PC-3 (cell line): ENCODE measurements around the gene HOXB13. TPM values are rescaled to one million over a fixed set of nuclear protein-coding genes. Genes with fewer than 3 reads are reported as not detected.

Source experiments
- ATAC-seq: fragments of 200-7000 bp; cut with Tn5 transposase; 2 replicates; pipeline ENCODE4 v1.9.1; 2020; ENCODE audit warnings: mild to moderate bottlenecking, moderate library complexity
- BruUV-seq: library from RNA; stranded (reverse); fragments of 400-500 nt; replicated peaks from 2 replicates; lab custom pipeline; 2021; lab: Mats Ljungman, UMichigan
- CTCF ChIA-PET: fragments of 300-600 bp; sonication (Branson Sonifier 250); formaldehyde crosslinking; loops from one replicate; lab custom pipeline; 2022; ENCODE audit warnings: antibody characterized with exemption; lab: Charles Lee
- POLR2A ChIA-PET: fragments of 300-600 bp; sonication (Branson Sonifier 250); formaldehyde crosslinking; loops from one replicate; lab custom pipeline; 2022; ENCODE audit warnings: antibody characterized with exemption; ENCODE audit not compliant: unreplicated experiment; lab: Charles Lee
- DNase-seq: peaks from one replicate; pipeline ENCODE4 v3.0.0-alpha.2; 2015
- H2AFZ ChIP-seq: fragments of 300-600 bp; sonication (generic); 2 replicates; pipeline ENCODE4 v1.6.0; 2016; ENCODE audit warnings: antibody characterized with exemption, low read length
- H3F3A ChIP-seq: fragments of 300-600 bp; sonication (generic); one replicate; pipeline ENCODE4 v1.6.0; 2017; ENCODE audit warnings: antibody characterized with exemption, low read length, control low read depth, mild to moderate bottlenecking; ENCODE audit not compliant: unreplicated experiment
- H3K27ac ChIP-seq: fragments of 300-600 bp; sonication (generic); 2 replicates; pipeline ENCODE4 v1.5.1; 2016; ENCODE audit warnings: mild to moderate bottlenecking, low read length
- H3K27me3 ChIP-seq: fragments of 300-600 bp; sonication (generic); 2 replicates; pipeline ENCODE4 v1.6.1; 2016; ENCODE audit warnings: low read length, mixed read lengths
- H3K36me3 ChIP-seq: fragments of 300-600 bp; sonication (generic); 2 replicates; pipeline ENCODE4 v1.6.1; 2016; ENCODE audit warnings: low read depth, mixed run types, low read length, mixed read lengths
- H3K4me1 ChIP-seq: fragments of 300-600 bp; sonication (generic); 2 replicates; pipeline ENCODE4 v1.5.1; 2016; ENCODE audit warnings: low read length; ENCODE audit not compliant: insufficient read depth
- H3K4me2 ChIP-seq: fragments of 300-600 bp; sonication (generic); 2 replicates; pipeline ENCODE4 v1.6.0; 2016; ENCODE audit warnings: low read length
- H3K4me3 ChIP-seq: fragments of 300-600 bp; sonication (generic); 2 replicates; pipeline ENCODE4 v1.5.1; 2016; ENCODE audit warnings: mild to moderate bottlenecking, low read length, mixed read lengths
- H3K79me2 ChIP-seq: fragments of 300-600 bp; sonication (generic); 2 replicates; pipeline ENCODE4 v1.6.1; 2017; ENCODE audit warnings: low read length, mixed read lengths
- H3K9ac ChIP-seq: fragments of 300-600 bp; sonication (generic); 2 replicates; pipeline ENCODE4 v1.6.0; 2016; ENCODE audit warnings: mild to moderate bottlenecking, low read length
- H3K9me2 ChIP-seq: fragments of 300-600 bp; sonication (generic); replicated peaks from 2 replicates; pipeline ENCODE4 v1.6.1; 2016; ENCODE audit warnings: mixed run types, low read length, mixed read lengths
- H3K9me3 ChIP-seq: fragments of 300-600 bp; sonication (generic); 2 replicates; pipeline ENCODE4 v1.6.1; 2016; ENCODE audit warnings: low read length, mixed read lengths
- H4K20me1 ChIP-seq: fragments of 300-600 bp; sonication (generic); 2 replicates; pipeline ENCODE4 v1.6.1; 2016; ENCODE audit warnings: low read length, mixed read lengths
- EZH2 ChIP-seq: fragments of 300-600 bp; sonication (generic); IDR thresholded peaks from one replicate; pipeline ENCODE4 v1.6.1; 2017; ENCODE audit warnings: antibody characterized with exemption, mild to moderate bottlenecking, low read length; ENCODE audit not compliant: unreplicated experiment
- EZH2phosphoT487 ChIP-seq: fragments of 300-600 bp; sonication (generic); IDR thresholded peaks from 2 replicates; pipeline ENCODE4 v1.6.1; 2018; ENCODE audit warnings: mild to moderate bottlenecking, antibody characterized with exemption, low read length, borderline replicate concordance
- intact Hi-C: fragments of 100-400 bp; cut with micrococcal nuclease; formaldehyde crosslinking; loops from 2 replicates; pipeline ENCODE4 v1.9.0; 2023
- total RNA-seq: library from RNA; depleted of rRNA; stranded (reverse); fragments of >200 nt; gene quantifications from 2 replicates; pipeline ENCODE4 v1.2.3, GENCODE V29; 2014
- TF ChIP-seq, protein P1 (sequence below): fragments of 300-600 bp; sonication (generic); conservative IDR thresholded peaks from 2 replicates; pipeline ENCODE4 v1.5.1; 2017; ENCODE audit warnings: antibody characterized with exemption, low read depth, mild to moderate bottlenecking, low read length

HOXB13 gene
- total RNA-seq, 1 experiment from 2014 or later, result 80.8 TPM

DNA sequence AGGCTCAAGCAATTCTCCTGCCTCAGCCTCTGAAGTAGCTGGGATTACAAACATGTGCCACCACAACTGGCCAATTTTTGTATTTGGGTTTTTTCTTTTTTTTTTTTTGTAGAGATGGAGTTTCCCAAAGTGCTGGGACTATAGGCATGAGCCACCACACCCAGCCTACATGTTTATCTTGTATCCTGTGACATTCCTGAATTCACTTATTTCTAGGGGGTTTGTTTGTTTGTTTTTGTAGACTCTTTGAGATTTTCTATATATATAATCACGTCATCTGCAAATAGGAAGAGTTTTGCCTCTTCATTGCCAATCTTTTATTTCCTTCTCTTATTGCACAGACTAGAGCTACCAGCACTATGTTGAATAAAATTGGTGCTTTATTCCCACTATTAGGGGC lies 35.4 kb downstream of the HOXB13 start:
- Histone ChIP-seq H3K9ac (no peak overlapping the region), H3K9me3 (no peaks in the 10 kb centered on the region), H3K79me2 (no peaks in the 10 kb centered on the region), H3K27ac (no peak overlapping the region), H3F3A (no peaks in the 10 kb centered on the region), H4K20me1 (no peaks in the 10 kb centered on the region), H3K4me3 (no peak overlapping the region), H2AFZ (no peak overlapping the region), H3K4me2 (no peak overlapping the region), H3K9me2 (no peaks in the 10 kb centered on the region), H3K4me1 (no peaks in the 10 kb centered on the region), H3K27me3 (no peaks in the 10 kb centered on the region), H3K36me3 (no peaks in the 10 kb centered on the region)
- no peak for TF ChIP-seq EZH2
- POLR2A ChIA-PET, result no interaction called here
- BruUV-seq, result no TSS peak
- DNase-seq (no peak), ATAC-seq (peak; percentile 67)
- intact Hi-C loops, result no loop called here
- CTCF ChIA-PET, result interaction anchor here (0.7 kb wide), 2 partner anchors 15 to 200 kb away, joined by 6 to 7 read pairs; partner anchors contain the start of gene ATP5MC1

DNA sequence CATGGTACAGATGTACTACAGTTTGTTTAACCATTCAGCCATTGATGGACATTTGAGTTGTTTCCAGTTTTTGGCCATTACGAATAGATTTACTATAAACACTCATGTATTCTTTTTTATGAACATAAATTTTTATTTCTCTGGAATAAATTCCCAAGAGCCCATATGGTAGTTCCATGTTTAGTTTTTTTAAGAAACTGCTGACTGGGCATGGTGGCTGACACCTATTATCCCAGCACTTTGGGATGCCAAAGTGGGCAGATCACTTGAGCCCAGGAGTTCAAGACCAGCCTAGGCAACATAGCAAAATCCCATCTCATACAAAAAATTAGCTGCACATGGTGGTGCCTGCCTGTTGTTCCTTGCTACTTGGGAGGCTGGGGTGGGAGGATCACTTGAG lies 36.5 kb downstream of the HOXB13 start:
- ChIA-PET POLR2A (no interaction called here), CTCF (no interaction called here)
- H3F3A ChIP-seq, result no peaks in the 10 kb centered on the region
- H3K9me2 ChIP-seq, result no peaks in the 10 kb centered on the region
- no peaks in the 10 kb centered on the region for H4K20me1 ChIP-seq
- intact Hi-C loops, result no loop called here
- H3K79me2 ChIP-seq, result no peaks in the 10 kb centered on the region
- TF ChIP-seq EZH2, result no peak
- TF ChIP-seq EZH2phosphoT487, result no peak
- TF ChIP-seq, protein P1, sequence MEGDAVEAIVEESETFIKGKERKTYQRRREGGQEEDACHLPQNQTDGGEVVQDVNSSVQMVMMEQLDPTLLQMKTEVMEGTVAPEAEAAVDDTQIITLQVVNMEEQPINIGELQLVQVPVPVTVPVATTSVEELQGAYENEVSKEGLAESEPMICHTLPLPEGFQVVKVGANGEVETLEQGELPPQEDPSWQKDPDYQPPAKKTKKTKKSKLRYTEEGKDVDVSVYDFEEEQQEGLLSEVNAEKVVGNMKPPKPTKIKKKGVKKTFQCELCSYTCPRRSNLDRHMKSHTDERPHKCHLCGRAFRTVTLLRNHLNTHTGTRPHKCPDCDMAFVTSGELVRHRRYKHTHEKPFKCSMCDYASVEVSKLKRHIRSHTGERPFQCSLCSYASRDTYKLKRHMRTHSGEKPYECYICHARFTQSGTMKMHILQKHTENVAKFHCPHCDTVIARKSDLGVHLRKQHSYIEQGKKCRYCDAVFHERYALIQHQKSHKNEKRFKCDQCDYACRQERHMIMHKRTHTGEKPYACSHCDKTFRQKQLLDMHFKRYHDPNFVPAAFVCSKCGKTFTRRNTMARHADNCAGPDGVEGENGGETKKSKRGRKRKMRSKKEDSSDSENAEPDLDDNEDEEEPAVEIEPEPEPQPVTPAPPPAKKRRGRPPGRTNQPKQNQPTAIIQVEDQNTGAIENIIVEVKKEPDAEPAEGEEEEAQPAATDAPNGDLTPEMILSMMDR, result no peak
- ATAC-seq, result no peak
- H3K9me3 ChIP-seq, result no peaks in the 10 kb centered on the region
- H2AFZ ChIP-seq, result no peak overlapping the region
- no peak overlapping the region for H3K27ac ChIP-seq
- no peaks in the 10 kb centered on the region for H3K36me3 ChIP-seq
- DNase-seq, result no peak
- BruUV-seq, result no TSS peak
- no peaks in the 10 kb centered on the region for H3K27me3 ChIP-seq
- no peak overlapping the region for H3K9ac ChIP-seq
- no peak overlapping the region for H3K4me2 ChIP-seq
- no peaks in the 10 kb centered on the region for H3K4me1 ChIP-seq
- no peak overlapping the region for H3K4me3 ChIP-seq

DNA sequence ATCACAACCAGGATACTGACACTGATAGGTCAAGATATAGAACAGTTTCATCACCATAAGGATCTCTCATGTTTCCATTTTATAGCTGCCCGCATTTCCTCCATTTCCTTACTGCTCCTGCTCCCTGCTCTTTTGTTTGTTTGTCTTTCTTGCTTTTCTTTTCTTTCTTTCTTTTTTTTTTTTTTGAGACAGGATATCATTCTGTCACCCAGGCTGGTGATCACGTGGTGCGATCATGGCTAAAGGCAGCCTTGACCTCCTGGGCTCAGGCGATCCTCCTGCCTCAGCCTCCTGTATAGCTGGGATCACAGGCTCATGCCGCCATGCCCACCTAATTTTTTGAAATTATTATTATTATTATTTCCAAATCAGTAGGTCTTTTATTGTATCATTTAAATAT lies 37.9 kb downstream of the HOXB13 start:
- H3K4me3 ChIP-seq, result no peak overlapping the region
- H3K4me2 ChIP-seq, result no peak overlapping the region
- POLR2A ChIA-PET, result no interaction called here
- H3K9me2 ChIP-seq, result no peaks in the 10 kb centered on the region
- CTCF ChIA-PET, result no interaction called here
- no peaks in the 10 kb centered on the region for H3F3A ChIP-seq
- no TSS peak for BruUV-seq
- no peaks in the 10 kb centered on the region for H3K79me2 ChIP-seq
- intact Hi-C loops, result no loop called here
- ATAC-seq (no peak), DNase-seq (no peak)
- no peak overlapping the region for H3K9ac ChIP-seq
- no peaks in the 10 kb centered on the region for H4K20me1 ChIP-seq
- H3K9me3 ChIP-seq, result no peaks in the 10 kb centered on the region
- no peaks in the 10 kb centered on the region for H3K4me1 ChIP-seq
- H3K27ac ChIP-seq, result no peak overlapping the region
- TF ChIP-seq, protein P1, result no peak
- TF ChIP-seq EZH2 (no peak), EZH2phosphoT487 (no peak)
- no peaks in the 10 kb centered on the region for H3K36me3 ChIP-seq
- H2AFZ ChIP-seq, result no peak overlapping the region
- no peaks in the 10 kb centered on the region for H3K27me3 ChIP-seq
